HCT116 (cell line): ENCODE measurements around the gene EPHA3. TPM values are rescaled to one million over a fixed set of nuclear protein-coding genes. Genes with fewer than 3 reads are reported as not detected.

Source experiments
- ATAC-seq: fragments of 200-7000 bp; cut with Tn5 transposase; 2 replicates; pipeline ENCODE4 v1.9.1; 2020; ENCODE audit warnings: mild to moderate bottlenecking, moderate library complexity
- BruUV-seq: library from RNA; stranded (reverse); fragments of 400-500 nt; replicated peaks from 2 replicates; lab custom pipeline; 2021; lab: Mats Ljungman, UMichigan
- CTCF ChIA-PET: fragments of 300-600 bp; sonication (Branson Sonifier 250); formaldehyde crosslinking; loops from one replicate; lab custom pipeline; 2021; ENCODE audit warnings: antibody characterized with exemption; lab: Charles Lee
- POLR2A ChIA-PET: fragments of 300-600, 350-600 bp; sonication (Branson Sonifier 250); formaldehyde crosslinking; loops from one replicate; lab custom pipeline; 2021; ENCODE audit warnings: antibody characterized with exemption; lab: Charles Lee
- RAD21 ChIA-PET, 2 experiments: fragments of 300-600 bp; sonication (Branson Sonifier 250); formaldehyde crosslinking; loops; one replicate each; lab custom pipeline; 2023; ENCODE audit warnings: low total read pairs in 2 of 2; ENCODE audit not compliant: uncharacterized antibody in 2 of 2, unreplicated experiment in 2 of 2, low non-redundant PET in 1 of 2; lab: Charles Lee
- DNase-seq: peaks from one replicate; pipeline ENCODE4 v3.0.0-alpha.2; 2010; ENCODE audit warnings: low read depth, low spot score
- H2AFZ ChIP-seq: fragments of 200-600 bp; shearing (Covaris generic), sonication (generic); 2 replicates; pipeline ENCODE4 v1.6.1; 2017; ENCODE audit warnings: low read depth, mixed run types, mixed read lengths, antibody characterized with exemption, low read length; ENCODE audit not compliant: poor library complexity, severe bottlenecking
- H3K27ac ChIP-seq: 2 replicates; pipeline ENCODE4 v1.5.1; 2012; ENCODE audit warnings: low read depth, low read length
- H3K27me3 ChIP-seq: fragments of 200-600 bp; sonication (generic); 2 replicates; pipeline ENCODE4 v1.6.1; 2016; ENCODE audit warnings: mixed run types, low read length, mixed read lengths; ENCODE audit not compliant: insufficient read depth
- H3K36me3 ChIP-seq, 2 experiments: fragments of 200-500 bp in 1 of 2; fragments of 200-600 bp in 1 of 2; sonication (Bioruptor generic) in 1 of 2; sonication (generic) in 1 of 2; 2 replicates each; pipeline versions ENCODE4 v1.5.1 to v1.6.1; 2014 to 2016; ENCODE audit warnings: low read length in 2 of 2, inconsistent platforms in 1 of 2, mixed read lengths in 1 of 2, mixed run types in 1 of 2; ENCODE audit not compliant: insufficient read depth in 2 of 2, control insufficient read depth in 1 of 2
- H3K4me1 ChIP-seq, 2 experiments: fragments of 200-600 bp in 1 of 2; sonication (generic) in 1 of 2; 2 replicates each; pipeline versions ENCODE4 v1.5.1 to v1.6.1; 2012 to 2017; ENCODE audit warnings: low read length in 2 of 2, inconsistent platforms in 1 of 2, mild to moderate bottlenecking in 1 of 2, mixed read lengths in 1 of 2, mixed run types in 1 of 2, moderate library complexity in 1 of 2; ENCODE audit not compliant: insufficient read depth in 2 of 2, control insufficient read depth in 1 of 2
- H3K4me2 ChIP-seq: fragments of 200-600 bp; sonication (generic); 2 replicates; pipeline ENCODE4 v1.6.1; 2017; ENCODE audit warnings: mixed run types, low read length, mixed read lengths
- H3K4me3 ChIP-seq, 2 experiments: fragments of 200-600 bp in 1 of 2; sonication (generic) in 1 of 2; replicated peaks in 1 of 2; 2 replicates each; pipeline ENCODE4 v1.5.1; 2011 to 2016; ENCODE audit warnings: low read length in 2 of 2, control low read depth in 1 of 2, low read depth in 1 of 2, mild to moderate bottlenecking in 1 of 2, mixed read lengths in 1 of 2, mixed run types in 1 of 2
- H3K79me2 ChIP-seq: fragments of 200-600 bp; sonication (generic); 2 replicates; pipeline ENCODE4 v1.6.1; 2017; ENCODE audit warnings: mild to moderate bottlenecking, mixed run types, low read length, moderate library complexity, mixed read lengths; ENCODE audit not compliant: insufficient read depth
- H3K9ac ChIP-seq: fragments of 200-600 bp; sonication (generic); 2 replicates; pipeline ENCODE4 v1.6.1; 2016; ENCODE audit warnings: low read length, mixed read lengths
- H3K9me2 ChIP-seq: fragments of 200-600 bp; sonication (generic), shearing (Covaris generic); 2 replicates; pipeline ENCODE4 v1.6.1; 2017; ENCODE audit warnings: mixed run types, mild to moderate bottlenecking, moderate library complexity; ENCODE audit not compliant: insufficient read depth
- H3K9me3 ChIP-seq, 2 experiments: fragments of 200-500 bp in 1 of 2; fragments of 200-600 bp in 1 of 2; sonication (Bioruptor generic) in 1 of 2; sonication (generic) in 1 of 2; 2 replicates each; pipeline ENCODE4 v1.6.1; 2014 to 2017; ENCODE audit warnings: low read length in 2 of 2, mixed read lengths in 2 of 2, inconsistent platforms in 1 of 2, low read depth in 1 of 2, mild to moderate bottlenecking in 1 of 2, mixed run types in 1 of 2, moderate library complexity in 1 of 2; ENCODE audit not compliant: control insufficient read depth in 1 of 2, insufficient read depth in 1 of 2
- H4K20me1 ChIP-seq: fragments of 200-600 bp; sonication (generic), shearing (Covaris generic); 2 replicates; pipeline ENCODE4 v1.6.1; 2017; ENCODE audit warnings: mixed run types, mild to moderate bottlenecking, moderate library complexity; ENCODE audit not compliant: insufficient read depth
- EZH2phosphoT487 ChIP-seq: fragments of 200-600 bp; IDR thresholded peaks from 2 replicates; pipeline ENCODE4 v1.6.1; 2018; ENCODE audit warnings: antibody characterized with exemption, borderline replicate concordance
- POLR2A ChIP-seq: IDR thresholded peaks from 2 replicates; pipeline ENCODE4 v1.7.0; 2011; ENCODE audit warnings: borderline replicate concordance; ENCODE audit not compliant: insufficient read depth, insufficient read length; ENCODE audit errors: extremely low read depth
- REST ChIP-seq: IDR thresholded peaks from 2 replicates; pipeline ENCODE4 v1.6.1; 2012; ENCODE audit warnings: low read depth
- SRF ChIP-seq: IDR thresholded peaks from 2 replicates; pipeline ENCODE4 v1.6.1; 2012; ENCODE audit warnings: low read depth
- YY1 ChIP-seq: IDR thresholded peaks from 2 replicates; pipeline ENCODE4 v1.6.1; 2011; ENCODE audit warnings: low read length, low read depth, moderate library complexity, mild to moderate bottlenecking; ENCODE audit not compliant: insufficient replicate concordance; ENCODE audit errors: extremely low read depth
- ZFX ChIP-seq: fragments of 450-650 bp; IDR thresholded peaks from 2 replicates; pipeline ENCODE4 v1.6.1; 2017
- ZNF274 ChIP-seq: fragments of 200-500 bp; sonication (Bioruptor generic); IDR thresholded peaks from 2 replicates; pipeline ENCODE4 v1.6.1; 2014; ENCODE audit warnings: mild to moderate bottlenecking, low read depth, low read length, inconsistent platforms
- intact Hi-C: fragments of 100-400 bp; cut with micrococcal nuclease; formaldehyde crosslinking; loops from 2 replicates; pipeline ENCODE4 v1.10.0; 2022
- total RNA-seq: library from RNA; stranded (reverse); gene quantifications from one replicate; pipeline ENCODE4 v1.2.1, GENCODE V29; 2021; ENCODE audit not compliant: unreplicated experiment

Gene EPHA3
- total RNA-seq, 1 experiment from 2014 or later = not detected

- H3K9me3 ChIP-seq = peaks cover 9 to 17% of the 10 kb centered on the region in 2 experiments; a peak in 2 of 4 replicates
- CTCF ChIA-PET = no interaction called here
- POLR2A ChIA-PET = no interaction called here
- no peaks in the 10 kb centered on the region for H4K20me1 ChIP-seq
- intact Hi-C loops = no loop called here
- no peaks in the 10 kb centered on the region for H3K4me1 ChIP-seq
- TF ChIP-seq SRF = no peak
- TF ChIP-seq ZFX = no peak
- TF ChIP-seq POLR2A = no peak
- TF ChIP-seq EZH2phosphoT487 = no peak
- TF ChIP-seq YY1 = no peak
- no peaks in the 10 kb centered on the region for H3K36me3 ChIP-seq
- ATAC-seq (no peak), DNase-seq (no peak)
- BruUV-seq = no TSS peak
- no peak overlapping the region for H2AFZ ChIP-seq
- H3K4me2 ChIP-seq = no peak overlapping the region
- no peak overlapping the region for H3K9ac ChIP-seq
- H3K27ac ChIP-seq = no peak overlapping the region
- H3K9me2 ChIP-seq = no peaks in the 10 kb centered on the region
- no peaks in the 10 kb centered on the region for H3K27me3 ChIP-seq
- no peaks in the 10 kb centered on the region for H3K79me2 ChIP-seq
- RAD21 ChIA-PET = no interaction called here
- no peak overlapping the region for H3K4me3 ChIP-seq
These were observed 208.5 kb downstream of the EPHA3 start for GRCh38 chr3:89315750-89316470.

GRCh38 chr3:89320186-89320585, 212.8 kb downstream of the EPHA3 start:
- H3K79me2 ChIP-seq = no peaks in the 10 kb centered on the region
- H3K4me3 ChIP-seq = no peak overlapping the region
- ATAC-seq (no peak), DNase-seq (no peak)
- ChIA-PET POLR2A (no interaction called here), CTCF (no interaction called here), RAD21 (no interaction called here)
- no TSS peak for BruUV-seq
- H3K4me1 ChIP-seq = no peaks in the 10 kb centered on the region
- TF ChIP-seq ZNF274 (no peak), REST (no peak)
- no peaks in the 10 kb centered on the region for H3K9me2 ChIP-seq
- H3K9me3 ChIP-seq = peaks cover 11 to 12% of the 10 kb centered on the region in 2 experiments; a peak in 2 of 4 replicates
- intact Hi-C loops = no loop called here
- H3K9ac ChIP-seq = no peak overlapping the region
- no peaks in the 10 kb centered on the region for H4K20me1 ChIP-seq
- no peak overlapping the region for H2AFZ ChIP-seq
- no peaks in the 10 kb centered on the region for H3K36me3 ChIP-seq
- no peak overlapping the region for H3K27ac ChIP-seq
- H3K4me2 ChIP-seq = no peak overlapping the region
- no peaks in the 10 kb centered on the region for H3K27me3 ChIP-seq
